Smooth muscle cell (in vitro differentiated cells): Measurements from ENCODE around the gene C2CD5. TPM values are rescaled to one million over a fixed set of nuclear protein-coding genes. Genes with fewer than 3 reads are reported as not detected.

Experiments used
- DNase-seq: peaks from one replicate; lab custom pipeline; 2025; ENCODE audit not compliant: unreplicated experiment; lab: John Stamatoyannopoulos, UW
- H2AFZ ChIP-seq: fragments of 200-600 bp; sonication (generic); 2 replicates; pipeline ENCODE4 v1.6.0; 2016; ENCODE audit warnings: antibody characterized with exemption, low read depth, mild to moderate bottlenecking
- H3F3A ChIP-seq: fragments of 200-600 bp; sonication (generic); 2 replicates; pipeline ENCODE4 v1.6.0; 2017; ENCODE audit warnings: antibody characterized with exemption, low read depth
- H3K27ac ChIP-seq: fragments of 200-600 bp; sonication (generic); 2 replicates; pipeline ENCODE4 v1.5.1; 2016; ENCODE audit warnings: low read depth, mild to moderate bottlenecking
- H3K27me3 ChIP-seq: fragments of 200-600 bp; sonication (generic); 2 replicates; pipeline ENCODE4 v1.6.1; 2016; ENCODE audit warnings: low read depth, mild to moderate bottlenecking
- H3K36me3 ChIP-seq: fragments of 200-600 bp; sonication (generic); 2 replicates; pipeline ENCODE4 v1.5.1; 2016; ENCODE audit warnings: low read depth
- H3K4me1 ChIP-seq: fragments of 200-600 bp; sonication (generic); 2 replicates; pipeline ENCODE4 v1.5.1; 2016; ENCODE audit warnings: low read depth
- H3K4me2 ChIP-seq: fragments of 200-600 bp; sonication (generic); 2 replicates; pipeline ENCODE4 v1.6.0; 2016; ENCODE audit warnings: mild to moderate bottlenecking
- H3K4me3 ChIP-seq: fragments of 200-600 bp; sonication (generic); 2 replicates; pipeline ENCODE4 v1.5.1; 2016; ENCODE audit warnings: mild to moderate bottlenecking
- H3K79me2 ChIP-seq: fragments of 200-600 bp; sonication (generic); 2 replicates; pipeline ENCODE4 v1.6.0; 2016; ENCODE audit warnings: low read depth, mild to moderate bottlenecking
- H3K9ac ChIP-seq: fragments of 200-600 bp; sonication (generic); 2 replicates; pipeline ENCODE4 v1.6.0; 2016; ENCODE audit warnings: low read depth
- H3K9me3 ChIP-seq: fragments of 200-600 bp; sonication (generic); replicated peaks from 2 replicates; pipeline ENCODE4 v1.5.1; 2016; ENCODE audit warnings: low read depth
- H4K20me1 ChIP-seq: fragments of 200-600 bp; sonication (generic); 2 replicates; pipeline ENCODE4 v1.6.0; 2016; ENCODE audit warnings: low read depth
- WGBS: methylation state at CpG from one replicate; pipeline ENCODE4 v1.1.7; 2016; ENCODE audit warnings: low lambda C conversion rate; 5-methylcytosine and 5-hydroxymethylcytosine counted together
- polyA plus RNA-seq: library from polyadenylated mRNA; unstranded; fragments of >200 nt; fragmentation: Nextera tagmentation; extraction: Ambion mirVana; gene quantifications from 2 replicates; pipeline ENCODE4 v1.2.1, GENCODE V29; 2016
- total RNA-seq: library from RNA; depleted of rRNA; stranded (reverse); fragments of >200 nt; gene quantifications from 2 replicates; pipeline ENCODE4 v1.2.3, GENCODE V29; 2014
- TF ChIP-seq, protein P1 (sequence below): fragments of 200-600 bp; sonication (generic); IDR thresholded peaks from 2 replicates; pipeline ENCODE4 v1.5.1; 2017; ENCODE audit warnings: borderline replicate concordance, mild to moderate bottlenecking, antibody characterized with exemption; ENCODE audit not compliant: insufficient read depth, poor library complexity, severe bottlenecking

Gene C2CD5
- total and polyA plus RNA-seq, 2 experiments from 2014 or later = 6.4 to 13.2 TPM

DNA sequence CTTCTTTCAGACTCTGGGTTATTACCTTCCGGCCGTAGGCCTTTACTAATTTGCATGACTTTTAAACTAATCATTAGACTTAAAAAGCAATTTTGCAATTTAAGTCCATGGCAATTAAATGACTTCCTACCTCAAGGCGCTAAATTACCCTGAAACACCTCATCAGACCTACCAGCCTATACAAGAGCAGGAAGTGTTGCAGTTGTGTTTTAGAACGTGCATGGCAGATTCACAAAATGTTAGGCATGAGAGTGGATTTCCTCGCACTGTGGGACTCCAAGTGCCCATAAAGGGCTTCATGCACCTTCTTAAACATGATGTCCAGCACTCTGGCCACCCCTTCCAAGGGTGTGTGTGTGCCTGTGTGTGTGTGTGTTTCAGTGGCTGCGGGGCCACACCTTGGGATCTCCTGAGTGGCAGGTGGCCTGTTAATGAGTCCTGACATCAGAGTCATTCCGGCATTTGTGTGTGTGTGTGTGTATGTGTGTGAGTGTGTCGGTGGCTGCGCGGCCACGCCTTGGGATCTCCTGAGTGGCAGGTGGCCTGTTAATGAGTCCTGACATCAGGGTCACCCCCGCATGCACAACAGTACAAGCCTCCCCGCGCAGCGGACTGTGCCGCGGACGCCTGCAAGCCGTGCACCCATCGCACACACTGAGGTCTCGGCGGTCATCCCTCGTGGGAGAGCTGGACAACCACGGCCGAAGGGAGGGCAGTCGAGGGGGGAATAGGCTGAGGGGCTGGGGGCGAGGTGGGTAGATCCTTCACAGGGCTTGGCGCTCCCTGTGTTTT lies 900 bp downstream of the C2CD5 start:
- TF ChIP-seq, protein P1, sequence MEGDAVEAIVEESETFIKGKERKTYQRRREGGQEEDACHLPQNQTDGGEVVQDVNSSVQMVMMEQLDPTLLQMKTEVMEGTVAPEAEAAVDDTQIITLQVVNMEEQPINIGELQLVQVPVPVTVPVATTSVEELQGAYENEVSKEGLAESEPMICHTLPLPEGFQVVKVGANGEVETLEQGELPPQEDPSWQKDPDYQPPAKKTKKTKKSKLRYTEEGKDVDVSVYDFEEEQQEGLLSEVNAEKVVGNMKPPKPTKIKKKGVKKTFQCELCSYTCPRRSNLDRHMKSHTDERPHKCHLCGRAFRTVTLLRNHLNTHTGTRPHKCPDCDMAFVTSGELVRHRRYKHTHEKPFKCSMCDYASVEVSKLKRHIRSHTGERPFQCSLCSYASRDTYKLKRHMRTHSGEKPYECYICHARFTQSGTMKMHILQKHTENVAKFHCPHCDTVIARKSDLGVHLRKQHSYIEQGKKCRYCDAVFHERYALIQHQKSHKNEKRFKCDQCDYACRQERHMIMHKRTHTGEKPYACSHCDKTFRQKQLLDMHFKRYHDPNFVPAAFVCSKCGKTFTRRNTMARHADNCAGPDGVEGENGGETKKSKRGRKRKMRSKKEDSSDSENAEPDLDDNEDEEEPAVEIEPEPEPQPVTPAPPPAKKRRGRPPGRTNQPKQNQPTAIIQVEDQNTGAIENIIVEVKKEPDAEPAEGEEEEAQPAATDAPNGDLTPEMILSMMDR = no peak
- no peaks in the 10 kb centered on the region for H3K36me3 ChIP-seq
- H3K27me3 ChIP-seq = no peaks in the 10 kb centered on the region
- no peaks in the 10 kb centered on the region for H4K20me1 ChIP-seq
- H3K9me3 ChIP-seq = no peaks in the 10 kb centered on the region
- H3K27ac ChIP-seq = peak overlapping the region; percentile 71
- peaks cover 8% of the 10 kb centered on the region for H3K4me1 ChIP-seq
- H3K4me3 ChIP-seq = peak overlapping the region; percentile 91
- peaks cover 4% of the 10 kb centered on the region for H3F3A ChIP-seq
- H3K4me2 ChIP-seq = peak overlapping the region; percentile 94
- H2AFZ ChIP-seq = peak overlapping the region; percentile 82
- H3K79me2 ChIP-seq = peaks cover 5% of the 10 kb centered on the region
- WGBS = 21% methylated on average over 20 of the region's 28 CpGs
- DNase-seq = no peak
- peak overlapping the region; percentile 78 for H3K9ac ChIP-seq

DNA sequence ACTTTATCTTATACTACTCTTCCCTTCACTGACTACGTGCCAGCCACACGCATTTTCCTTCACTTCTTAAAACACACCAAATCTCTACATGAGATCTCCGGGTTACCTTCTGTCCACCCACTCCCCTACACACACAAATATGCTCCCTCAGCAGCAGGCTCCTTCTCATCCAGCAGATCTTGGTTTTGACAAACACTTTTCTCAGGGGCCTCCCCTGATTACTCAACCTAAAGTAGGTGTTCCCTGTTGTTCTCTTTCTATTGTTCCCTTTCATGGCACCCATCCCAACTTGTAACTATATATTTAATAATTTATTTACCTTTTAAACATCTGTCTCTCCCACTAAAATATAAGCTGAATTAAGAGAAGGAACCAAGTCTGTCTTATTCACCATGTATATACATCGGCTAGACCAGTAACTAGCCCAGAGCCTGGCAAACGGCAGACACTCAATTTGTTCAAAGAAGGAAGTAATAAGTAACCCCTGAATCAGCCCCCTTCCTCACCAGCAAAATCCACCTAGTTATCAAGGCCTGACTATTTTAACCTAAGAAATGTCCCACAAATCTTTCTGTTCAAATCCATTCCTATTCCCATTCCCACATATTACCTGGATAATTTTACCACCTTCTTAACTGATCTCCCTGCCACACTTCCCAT lies 2.7 kb downstream of the C2CD5 start:
- H2AFZ ChIP-seq = no peak overlapping the region
- TF ChIP-seq, protein P1 = no peak
- no peaks in the 10 kb centered on the region for H4K20me1 ChIP-seq
- no peak overlapping the region for H3K4me3 ChIP-seq
- H3K9ac ChIP-seq = no peak overlapping the region
- DNase-seq = no peak
- no peaks in the 10 kb centered on the region for H3K36me3 ChIP-seq
- no peaks in the 10 kb centered on the region for H3K9me3 ChIP-seq
- WGBS = 95% methylated on average over 5 of the region's 5 CpGs
- H3K27me3 ChIP-seq = no peaks in the 10 kb centered on the region
- no peak overlapping the region for H3K27ac ChIP-seq
- peaks cover 10% of the 10 kb centered on the region for H3K79me2 ChIP-seq
- peaks cover 5% of the 10 kb centered on the region for H3F3A ChIP-seq
- peaks cover 8% of the 10 kb centered on the region for H3K4me1 ChIP-seq
- no peak overlapping the region for H3K4me2 ChIP-seq

DNA sequence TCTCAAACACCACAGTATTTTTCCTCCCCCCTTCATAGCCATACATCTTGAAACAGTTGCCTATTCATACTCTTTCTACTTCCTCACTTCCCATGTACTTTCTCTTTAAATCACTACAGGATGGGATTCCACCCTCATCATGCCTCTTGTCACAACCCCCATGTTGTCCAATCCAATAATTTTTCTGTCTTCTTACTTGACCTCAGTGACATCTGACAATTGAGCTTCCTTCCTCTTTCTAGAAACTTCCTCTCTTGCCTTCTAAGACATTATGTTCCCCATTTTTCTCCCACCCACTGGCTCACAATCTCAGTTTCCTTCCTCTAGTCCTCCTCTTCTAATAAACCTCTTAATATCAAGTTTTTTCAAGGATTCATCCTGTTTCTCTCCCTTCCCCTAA lies 5.3 kb downstream of the C2CD5 start:
- H3K27me3 ChIP-seq = no peaks in the 10 kb centered on the region
- TF ChIP-seq, protein P1 = no peak
- no peaks in the 10 kb centered on the region for H3K9me3 ChIP-seq
- no peaks in the 10 kb centered on the region for H3K36me3 ChIP-seq
- no peak overlapping the region for H3K4me3 ChIP-seq
- H3K79me2 ChIP-seq = peaks cover 21% of the 10 kb centered on the region
- H3K9ac ChIP-seq = no peak overlapping the region
- no peak for DNase-seq
- peaks cover 8% of the 10 kb centered on the region for H3K4me1 ChIP-seq
- H4K20me1 ChIP-seq = no peaks in the 10 kb centered on the region
- H3K4me2 ChIP-seq = no peak overlapping the region
- H2AFZ ChIP-seq = no peak overlapping the region
- peaks cover 5% of the 10 kb centered on the region for H3F3A ChIP-seq
- H3K27ac ChIP-seq = peak overlapping the region; percentile 9
